NCI-H128 (cell line): ENCODE data around the gene EIF4EBP2.
A peak's percentile ranks its signal among the peaks of the same experiment; 100 is the strongest.

Source experiments
- DNase-seq: peaks from one replicate; lab custom pipeline; 2025; ENCODE audit not compliant: unreplicated experiment; lab: John Stamatoyannopoulos, UW

Gene EIF4EBP2

GRCh38 chr10:70404036-70404786 lies at the start of gene EIF4EBP2:
Gene EIF4EBP2, plus strand, starts transcription at chr10:70404145. Its CDS starts 257 bp downstream, at chr10:70404402.
- peak; percentile 73 for DNase-seq

- no peak for DNase-seq
Measured at GRCh38 chr10:70354556-70354955, 49.4 kb upstream of the EIF4EBP2 start.

GRCh38 chr10:70355051-70356021 lies 48.6 kb upstream of the EIF4EBP2 start:
- no peak for DNase-seq

GRCh38 chr10:70357565-70357964 lies 46.4 kb upstream of the EIF4EBP2 start:
- DNase-seq: no peak

GRCh38 chr10:70358446-70358845 lies 45.5 kb upstream of the EIF4EBP2 start:
- DNase-seq: no peak

- DNase-seq: no peak
Measured at GRCh38 chr10:70359017-70359550, 44.9 kb upstream of the EIF4EBP2 start.

- DNase-seq: no peak
Measured at GRCh38 chr10:70360215-70360614, 43.7 kb upstream of the EIF4EBP2 start.

GRCh38 chr10:70362328-70362727 lies 41.6 kb upstream of the EIF4EBP2 start:
- no peak for DNase-seq

GRCh38 chr10:70363292-70363691 lies 40.7 kb upstream of the EIF4EBP2 start:
- no peak for DNase-seq

GRCh38 chr10:70363971-70364771 lies 39.8 kb upstream of the EIF4EBP2 start:
- DNase-seq: peak; percentile 62

GRCh38 chr10:70364772-70365091 lies 39.2 kb upstream of the EIF4EBP2 start:
- no peak for DNase-seq

GRCh38 chr10:70367195-70367796 lies 36.6 kb upstream of the EIF4EBP2 start:
- DNase-seq: no peak

GRCh38 chr10:70368774-70369482 lies 35.0 kb upstream of the EIF4EBP2 start:
- DNase-seq: no peak

- no peak for DNase-seq
Measured at GRCh38 chr10:70369498-70370018, 34.4 kb upstream of the EIF4EBP2 start.

- no peak for DNase-seq
Measured at GRCh38 chr10:70370766-70371165, 33.2 kb upstream of the EIF4EBP2 start.

- no peak for DNase-seq
Measured at GRCh38 chr10:70371846-70372245, 32.1 kb upstream of the EIF4EBP2 start.

GRCh38 chr10:70374775-70375614 lies 28.9 kb upstream of the EIF4EBP2 start:
- no peak for DNase-seq

GRCh38 chr10:70376436-70377378 lies 27.2 kb upstream of the EIF4EBP2 start:
- no peak for DNase-seq
